Neural cell (in vitro differentiated cells): ENCODE results near the gene VLDLR.

ENCODE experiments used
- CTCF ChIP-seq: fragments of 450-650 bp; IDR thresholded peaks from 2 replicates; pipeline ENCODE4 v1.5.1; 2014; ENCODE audit warnings: antibody characterized with exemption, mild to moderate bottlenecking, moderate library complexity; ENCODE audit not compliant: poor library complexity, severe bottlenecking
- EP300 ChIP-seq: fragments of 450-650 bp; conservative IDR thresholded peaks from 2 replicates; pipeline ENCODE4 v1.6.1; 2014; ENCODE audit warnings: antibody characterized with exemption, mild to moderate bottlenecking, moderate library complexity; ENCODE audit not compliant: poor library complexity, severe bottlenecking
- EZH2 ChIP-seq: fragments of 200-600, 300-800 bp; shearing (Covaris generic), sonication (generic); IDR thresholded peaks from 2 replicates; pipeline ENCODE4 v1.6.1; 2014; ENCODE audit warnings: antibody characterized with exemption, low read length, borderline replicate concordance, mild to moderate bottlenecking; ENCODE audit not compliant: insufficient read depth, poor library complexity, severe bottlenecking
- POLR2AphosphoS5 ChIP-seq: IDR thresholded peaks from 2 replicates; pipeline ENCODE4 v1.6.1; 2012
- REST ChIP-seq: IDR thresholded peaks from 2 replicates; pipeline ENCODE4 v1.6.1; 2012; ENCODE audit warnings: borderline replicate concordance
- TAF1 ChIP-seq: IDR thresholded peaks from 2 replicates; pipeline ENCODE4 v1.6.1; 2012; ENCODE audit warnings: low read depth

GRCh38 chr9:2693056-2693455 lies 71.5 kb downstream of the VLDLR start:
- TF ChIP-seq CTCF (no peak), EZH2 (no peak), POLR2AphosphoS5 (no peak), REST (no peak), TAF1 (no peak), EP300 (no peak)
